NOMO-1 treated with DMSO at 0.1 percent for 48 hours (cell line): ENCODE results near the gene ERC2.
A peak's percentile ranks its signal among the peaks of the same experiment; 100 is the strongest.

Source experiments
- DNase-seq: peaks from one replicate; lab custom pipeline; 2025; ENCODE audit not compliant: unreplicated experiment; lab: John Stamatoyannopoulos, UW

Gene ERC2

DNA sequence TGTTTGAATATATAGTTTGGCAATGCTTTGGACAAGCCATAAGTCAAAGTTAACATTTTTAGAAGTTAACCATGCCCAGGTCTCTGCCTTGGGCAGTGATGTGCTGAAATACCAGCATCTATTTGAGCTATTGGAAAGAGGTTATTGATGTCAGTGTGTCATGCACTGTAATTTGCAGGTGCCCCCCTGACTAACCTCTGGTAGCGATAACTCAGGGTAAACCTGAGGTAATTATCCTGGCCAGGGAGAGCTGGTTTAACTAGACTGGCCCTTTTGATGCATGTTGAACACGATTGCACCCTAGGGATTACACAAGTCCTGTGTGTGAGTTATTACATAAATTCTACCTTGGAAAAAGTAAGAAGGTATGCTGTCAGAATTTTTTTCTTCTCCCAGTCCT, 525.4 kb downstream of the ERC2 start:
- no peak for DNase-seq

GRCh38 chr3:55939287-55939686, 529.0 kb downstream of the ERC2 start:
- DNase-seq, result no peak

- DNase-seq, result no peak
These were observed 531.0 kb downstream of the ERC2 start for GRCh38 chr3:55937301-55937700.

- DNase-seq, result no peak
These were observed 531.7 kb downstream of the ERC2 start for GRCh38 chr3:55936549-55937052.

DNA sequence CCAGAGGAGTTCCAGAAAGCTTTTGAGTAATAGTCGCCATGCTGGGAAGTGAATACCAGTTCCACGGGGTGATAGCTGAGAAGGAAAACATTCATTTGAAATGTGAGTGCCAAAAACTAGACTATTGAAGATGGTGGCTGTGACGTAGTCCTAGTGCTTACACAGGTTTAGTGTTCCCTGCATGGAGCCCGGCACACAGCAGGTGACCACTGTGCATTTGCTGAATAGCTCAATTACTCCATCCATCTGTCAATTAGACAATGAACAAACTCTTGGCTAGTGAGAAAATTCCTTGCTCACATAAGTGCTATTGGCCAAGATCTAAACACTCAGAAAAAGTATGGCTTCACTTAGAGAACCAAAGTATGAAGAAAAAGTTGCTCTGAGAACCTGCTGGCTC, 533.0 kb downstream of the ERC2 start:
- no peak for DNase-seq

DNA sequence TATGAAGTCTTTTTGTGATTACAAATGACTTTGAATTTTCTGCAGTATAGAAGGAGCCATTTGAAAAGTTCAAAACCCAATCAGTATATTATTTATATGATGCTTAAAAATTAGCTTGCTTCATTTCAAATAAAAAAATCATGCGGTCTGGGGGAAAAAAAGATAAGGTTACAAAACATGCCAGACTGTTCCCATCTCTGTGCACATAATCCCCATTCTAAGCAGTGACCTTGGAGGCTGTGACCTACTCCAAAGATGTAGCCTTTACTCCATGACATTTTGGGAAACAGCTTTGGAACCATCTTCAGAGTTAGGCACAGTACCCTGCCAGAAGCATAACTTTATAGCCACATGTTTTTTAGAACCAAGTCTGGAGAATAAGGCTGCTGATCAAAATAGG, 533.5 kb downstream of the ERC2 start:
- no peak for DNase-seq

GRCh38 chr3:55929154-55929869, 539.0 kb downstream of the ERC2 start:
- DNase-seq, result no peak

GRCh38 chr3:55923626-55924025, 544.6 kb downstream of the ERC2 start:
- DNase-seq, result no peak

DNA sequence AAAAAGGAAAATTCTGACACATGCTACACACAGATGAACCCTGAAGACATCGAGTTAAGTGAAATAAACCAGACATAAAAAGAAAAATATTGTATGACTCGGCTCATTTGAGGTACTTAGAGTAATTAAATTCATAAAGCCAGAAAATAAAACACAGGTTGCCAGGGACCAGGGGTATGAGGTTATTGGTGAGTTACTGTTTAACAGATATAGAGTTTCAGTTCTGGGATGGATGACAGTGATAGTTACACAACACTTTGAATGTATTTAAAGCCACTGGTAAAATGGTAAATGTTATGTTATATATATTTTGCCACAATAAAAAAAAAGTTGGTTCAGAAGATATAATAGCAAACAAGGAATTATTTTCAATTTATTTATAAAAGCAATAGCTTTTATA, 545.1 kb downstream of the ERC2 start:
- DNase-seq, result no peak

GRCh38 chr3:55912880-55913279, 555.4 kb downstream of the ERC2 start:
- DNase-seq, result no peak

GRCh38 chr3:55911266-55911665, 557.0 kb downstream of the ERC2 start:
- DNase-seq, result no peak

DNA sequence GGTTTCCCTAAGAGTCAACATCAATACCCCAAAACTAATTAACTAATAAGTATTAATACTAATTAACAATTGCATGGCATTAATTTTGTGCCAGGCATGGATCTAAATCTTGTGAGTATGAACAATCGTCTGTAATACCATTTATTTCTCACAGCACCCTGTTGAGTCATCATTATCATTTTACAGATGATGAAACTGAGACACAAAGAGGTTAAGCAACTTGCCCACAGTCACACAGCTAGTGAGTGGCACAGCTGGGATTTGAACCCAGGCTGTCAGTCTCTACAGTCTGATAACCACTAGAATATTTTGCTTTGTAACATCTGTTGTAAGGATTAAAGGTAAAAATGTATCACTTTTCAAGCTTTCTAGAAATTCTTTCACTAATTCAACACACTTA, 557.7 kb downstream of the ERC2 start:
- no peak for DNase-seq

- DNase-seq, result no peak
These were observed 558.9 kb downstream of the ERC2 start for GRCh38 chr3:55909373-55909772.

- no peak for DNase-seq
These were observed 560.7 kb downstream of the ERC2 start for GRCh38 chr3:55907616-55908015.

DNA sequence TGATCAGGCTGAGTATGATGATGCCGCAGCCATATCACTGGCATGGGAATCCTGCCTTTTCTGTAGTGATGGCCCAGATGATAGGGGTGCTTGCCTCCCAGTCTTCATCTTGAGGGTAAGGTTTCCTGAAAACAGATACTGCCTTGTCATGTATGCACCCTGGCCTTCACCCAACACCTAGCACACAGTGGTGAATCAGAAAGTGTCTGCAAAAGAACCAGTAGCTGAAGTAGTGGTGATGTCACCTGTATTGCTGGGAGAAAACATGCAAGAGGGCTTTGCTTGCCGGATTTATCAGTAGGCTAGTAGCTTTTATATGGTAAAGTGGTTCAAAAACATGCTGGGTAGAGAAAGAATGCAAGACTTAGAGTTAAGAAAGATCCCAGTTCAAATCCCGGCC, 561.4 kb downstream of the ERC2 start:
- DNase-seq, result no peak

GRCh38 chr3:55904716-55905115, 563.6 kb downstream of the ERC2 start:
- no peak for DNase-seq

GRCh38 chr3:55903680-55904079, 564.6 kb downstream of the ERC2 start:
- DNase-seq, result no peak

- DNase-seq, result no peak
These were observed 565.9 kb downstream of the ERC2 start for GRCh38 chr3:55902221-55902900.

- no peak for DNase-seq
These were observed 568.4 kb downstream of the ERC2 start for GRCh38 chr3:55899887-55900286.

DNA sequence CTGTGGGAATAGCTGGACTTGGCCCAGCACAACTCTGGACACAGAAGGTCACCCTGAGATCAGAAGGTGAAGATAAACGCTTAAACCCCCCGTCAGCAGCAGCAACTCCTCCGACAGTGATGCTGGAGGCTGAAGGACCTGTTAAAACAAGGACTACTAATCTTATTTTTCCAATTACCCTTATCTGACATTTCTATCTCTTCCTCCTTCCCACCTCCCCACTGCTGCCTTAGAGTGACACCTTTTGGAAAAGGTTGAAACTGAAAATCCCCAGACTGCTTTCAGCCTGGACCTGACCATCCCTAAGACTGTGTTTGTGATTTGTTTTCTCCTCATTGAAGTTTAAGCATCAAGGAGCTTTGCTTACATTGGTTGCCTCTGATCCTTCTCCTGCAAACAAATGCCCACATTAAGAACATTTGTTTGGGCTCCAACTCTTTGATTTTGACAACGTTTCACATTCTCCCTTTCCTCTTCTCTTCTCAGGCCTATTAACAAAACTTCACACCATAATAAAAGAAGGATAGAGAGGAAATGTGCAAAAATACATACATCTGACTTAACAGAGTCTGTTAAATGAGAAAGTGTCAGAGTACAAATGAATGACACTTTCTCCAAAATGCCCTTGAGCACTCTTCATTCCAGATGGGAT, 570.6 kb downstream of the ERC2 start:
- peak; percentile 41 for DNase-seq

GRCh38 chr3:55895897-55896566, 572.2 kb downstream of the ERC2 start:
- DNase-seq, result no peak

DNA sequence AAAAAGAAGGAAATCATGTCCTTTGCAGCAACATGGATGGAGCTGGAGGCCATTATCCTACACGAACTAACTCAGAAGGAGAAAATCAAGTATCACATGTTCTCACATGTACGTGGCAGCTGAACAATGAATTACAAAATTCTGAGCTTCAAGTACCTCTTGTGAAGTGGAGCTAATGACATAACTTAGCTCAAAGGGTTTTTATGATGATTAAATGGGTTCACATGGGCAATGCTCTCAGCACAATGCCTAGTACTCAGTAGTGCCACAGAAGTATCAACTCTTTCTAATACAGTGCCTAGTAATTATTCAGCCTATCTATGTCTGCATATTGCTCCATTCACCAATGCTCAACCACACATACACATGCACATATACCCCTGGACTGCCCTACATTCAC, 573.7 kb downstream of the ERC2 start:
- no peak for DNase-seq
